Posterior vena cava (tissue), 2 donors: Measurements from ENCODE around the gene SERPINE2. TPM values are rescaled to one million over a fixed set of nuclear protein-coding genes. Genes with fewer than 3 reads are reported as not detected.

Experiments
- DNase-seq: peaks from one replicate; pipeline ENCODE4 v3.0.0-alpha.2; 2020; ENCODE audit warnings: low spot score
- intact Hi-C, 2 donors: fragments of 100-400 bp; cut with DNase I; formaldehyde crosslinking; loops; one replicate each; pipeline versions ENCODE4 v1.14.1 to v1.14.2; 2022 to 2023
- total RNA-seq, 2 donors: library from RNA; stranded (reverse); fragmentation: NEBNext Ultra II Directional; extraction: Animal tissue kit (Norgen Biotek cat#: 25700); gene quantifications; one replicate each; pipeline ENCODE4 v1.2.1, GENCODE V29; 2021
- donor health status: DM: yes; HTN: yes; CAD: no.
- donor health status: DM: yes; HTN: yes; CAD: no.

Gene SERPINE2
- total RNA-seq, 2 donors from 2014 or later: 385 to 718 TPM

GRCh38 chr2:224058048-224058775, 19.1 kb upstream of the SERPINE2 start:
- DNase-seq: no peak
- intact Hi-C loops: no loop called here

GRCh38 chr2:224056889-224057288, 17.8 kb upstream of the SERPINE2 start:
- DNase-seq: no peak
- intact Hi-C loops: no loop called here

GRCh38 chr2:224055101-224055500, 16.0 kb upstream of the SERPINE2 start:
- DNase-seq: no peak
- intact Hi-C loops: no loop called here

- no peak for DNase-seq
- intact Hi-C loops: no loop called here
Observed at GRCh38 chr2:224046752-224047151, 7.7 kb upstream of the SERPINE2 start.

- no peak for DNase-seq
- intact Hi-C loops: no loop called here
Observed at GRCh38 chr2:224042191-224042696, 3.2 kb upstream of the SERPINE2 start.

GRCh38 chr2:224041554-224041953, 2.5 kb upstream of the SERPINE2 start:
- intact Hi-C loops: no loop called here
- DNase-seq: no peak

- DNase-seq: no peak
- intact Hi-C loops: no loop called here
Observed at GRCh38 chr2:224040753-224041152, 1.7 kb upstream of the SERPINE2 start.

GRCh38 chr2:224039770-224040440, 819 bp upstream of the SERPINE2 start:
- no peak for DNase-seq
- intact Hi-C loops: no loop called here

GRCh38 chr2:224038830-224039079, 331 bp downstream of the SERPINE2 start:
- DNase-seq: no peak
- intact Hi-C loops: no loop called here

- peak; percentile 85 for DNase-seq
- intact Hi-C loops: no loop called here
Observed at GRCh38 chr2:224038049-224038829, 847 bp downstream of the SERPINE2 start.

- DNase-seq: no peak
- intact Hi-C loops: no loop called here
Observed at GRCh38 chr2:224036731-224037361, 2.2 kb downstream of the SERPINE2 start.

GRCh38 chr2:224034017-224034416, 5.1 kb downstream of the SERPINE2 start:
- intact Hi-C loops: no loop called here
- DNase-seq: no peak

- intact Hi-C loops: no loop called here
- DNase-seq: no peak
Observed at GRCh38 chr2:224033601-224034000, 5.5 kb downstream of the SERPINE2 start.

GRCh38 chr2:224032283-224032682, 6.8 kb downstream of the SERPINE2 start:
- no peak for DNase-seq
- intact Hi-C loops: no loop called here

GRCh38 chr2:224031358-224031970, 7.6 kb downstream of the SERPINE2 start:
- DNase-seq: no peak
- intact Hi-C loops: no loop called here

- intact Hi-C loops: no loop called here
- DNase-seq: no peak
Observed at GRCh38 chr2:224030786-224031185, 8.3 kb downstream of the SERPINE2 start.

- intact Hi-C loops: no loop called here
- no peak for DNase-seq
Observed at GRCh38 chr2:224029876-224030275, 9.2 kb downstream of the SERPINE2 start.

- no peak for DNase-seq
- intact Hi-C loops: no loop called here
Observed at GRCh38 chr2:224027931-224028330, 11.2 kb downstream of the SERPINE2 start.

GRCh38 chr2:224027070-224027469, 12.0 kb downstream of the SERPINE2 start:
- intact Hi-C loops: no loop called here
- no peak for DNase-seq

GRCh38 chr2:224025874-224026273, 13.2 kb downstream of the SERPINE2 start:
- no peak for DNase-seq
- intact Hi-C loops: no loop called here
